HG02840 (cell line): Measurements from ENCODE around the gene TRIM38.
"Not testable (repeated sequence)": the region's sequence is repeated elsewhere in the genome, so short reads cannot be mapped to it uniquely, and the experiment has no call there.

ENCODE experiments used
- ATAC-seq: cut with Tn5 transposase; IDR thresholded peaks from one replicate; pipeline ENCODE4 v1.9.1; 2021; ENCODE audit warnings: mild to moderate bottlenecking, moderate library complexity, moderate number of reproducible peaks; ENCODE audit not compliant: unreplicated experiment, low FRiP score

TRIM38 gene

DNA sequence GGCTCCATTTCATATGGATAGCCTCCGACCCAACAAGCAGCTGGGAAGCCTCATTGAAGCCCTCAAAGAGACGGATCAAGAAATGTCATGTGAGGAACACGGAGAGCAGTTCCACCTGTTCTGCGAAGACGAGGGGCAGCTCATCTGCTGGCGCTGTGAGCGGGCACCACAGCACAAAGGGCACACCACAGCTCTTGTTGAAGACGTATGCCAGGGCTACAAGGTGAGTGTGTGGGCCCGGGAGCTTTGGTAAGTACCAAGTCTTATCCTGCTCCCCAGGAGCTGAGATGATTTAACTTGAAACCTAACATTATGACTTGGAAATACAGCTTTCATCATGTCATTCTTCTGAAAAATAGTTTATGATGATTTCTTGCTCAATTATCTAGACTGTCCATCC lies 4.1 kb downstream of the TRIM38 start:
- no peak for ATAC-seq

- no peak for ATAC-seq
These were observed 6.2 kb downstream of the TRIM38 start for GRCh38 chr6:25968769-25969168.

- no peak for ATAC-seq
These were observed 8.7 kb downstream of the TRIM38 start for GRCh38 chr6:25971187-25971821.

GRCh38 chr6:25972128-25972527 lies 9.5 kb downstream of the TRIM38 start:
- ATAC-seq = no peak

GRCh38 chr6:25972902-25973301 lies 10.3 kb downstream of the TRIM38 start:
- ATAC-seq = no peak

GRCh38 chr6:25973923-25974555 lies 11.4 kb downstream of the TRIM38 start:
- ATAC-seq = no peak

- ATAC-seq = no peak
These were observed 13.4 kb downstream of the TRIM38 start for GRCh38 chr6:25975923-25976560.

DNA sequence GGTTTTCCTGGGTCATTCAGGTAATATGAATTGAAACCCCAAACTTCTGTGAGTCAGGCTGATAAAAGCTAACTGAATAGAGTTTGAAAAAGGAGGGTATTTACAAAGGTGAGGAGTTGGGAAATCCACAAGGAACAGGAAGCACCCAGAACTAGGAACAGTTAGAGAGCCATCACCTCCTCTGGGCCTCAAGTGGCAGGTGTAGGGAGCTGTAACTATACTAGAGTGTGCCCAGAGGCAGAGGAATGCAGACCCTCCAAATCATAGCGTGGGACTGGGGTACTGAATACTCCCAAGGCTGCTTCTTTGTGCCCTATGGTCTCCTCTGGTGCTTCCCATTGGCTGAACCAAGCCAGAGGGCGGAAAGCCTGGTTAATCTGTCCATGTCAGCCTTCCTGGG lies 18.3 kb downstream of the TRIM38 start:
- ATAC-seq = no peak

DNA sequence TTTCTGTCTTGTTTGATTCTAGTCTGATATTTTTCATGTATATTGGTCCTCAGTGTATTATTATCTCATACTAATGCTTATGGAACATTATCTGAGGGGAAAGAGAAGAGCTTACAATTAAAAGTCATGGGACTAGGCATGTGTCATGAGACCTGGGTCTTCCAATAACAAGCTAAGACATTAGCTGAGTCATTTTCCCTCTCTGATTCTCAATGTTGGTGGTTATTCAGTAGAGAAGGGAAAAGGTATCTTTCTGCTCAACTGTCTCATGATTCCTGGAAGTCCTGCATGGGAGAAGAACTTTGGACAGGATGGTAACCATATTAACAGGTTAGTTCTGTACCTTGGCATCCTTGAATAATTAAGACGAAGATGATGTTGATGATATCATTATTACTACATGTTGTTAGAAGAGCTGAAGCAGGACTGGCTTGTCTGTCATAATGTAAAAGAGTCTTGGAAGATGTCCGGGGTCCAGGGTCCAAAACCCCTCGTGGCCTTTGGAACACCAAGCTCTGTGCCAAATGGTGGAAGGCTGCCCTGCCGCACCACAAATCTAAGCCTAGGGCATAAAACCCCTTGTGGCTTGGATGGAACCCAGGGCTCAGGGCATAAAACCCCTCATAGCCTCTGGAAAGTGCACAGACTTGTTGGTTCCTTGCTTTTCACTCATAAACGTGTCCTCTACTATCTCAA lies 19.1 kb downstream of the TRIM38 start:
- no peak for ATAC-seq

GRCh38 chr6:25984265-25984664 lies 21.7 kb downstream of the TRIM38 start:
- no peak for ATAC-seq

DNA sequence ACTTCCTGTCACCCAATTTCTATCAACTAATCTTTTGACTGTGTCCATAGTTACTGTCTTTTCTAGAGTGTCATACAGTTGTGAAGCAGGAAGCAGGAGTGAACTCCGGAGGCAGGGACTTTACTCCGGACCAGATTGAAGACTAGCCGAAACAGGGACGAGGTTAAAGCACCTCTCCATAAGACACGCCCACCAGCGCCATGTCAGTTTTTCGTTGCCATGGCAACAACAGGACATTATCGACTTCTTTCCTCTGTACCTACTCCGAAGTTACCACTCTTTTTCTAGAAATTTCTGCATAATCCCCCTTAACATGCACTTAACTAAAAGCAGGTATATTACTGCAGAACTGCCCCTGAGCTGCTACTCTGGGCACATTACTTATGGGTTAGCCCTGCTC lies 25.2 kb downstream of the TRIM38 start:
- ATAC-seq = no peak

GRCh38 chr6:25990172-25990873 lies 27.7 kb downstream of the TRIM38 start:
- ATAC-seq = no peak

GRCh38 chr6:25991785-25992412 lies 29.3 kb downstream of the TRIM38 start:
- ATAC-seq = peak; percentile 45

GRCh38 chr6:25992413-25993340 lies 30.1 kb downstream of the TRIM38 start:
- ATAC-seq = peak; percentile 90

- not testable (repeated sequence) for ATAC-seq
These were observed 30.7 kb downstream of the TRIM38 start for GRCh38 chr6:25993341-25993684.

DNA sequence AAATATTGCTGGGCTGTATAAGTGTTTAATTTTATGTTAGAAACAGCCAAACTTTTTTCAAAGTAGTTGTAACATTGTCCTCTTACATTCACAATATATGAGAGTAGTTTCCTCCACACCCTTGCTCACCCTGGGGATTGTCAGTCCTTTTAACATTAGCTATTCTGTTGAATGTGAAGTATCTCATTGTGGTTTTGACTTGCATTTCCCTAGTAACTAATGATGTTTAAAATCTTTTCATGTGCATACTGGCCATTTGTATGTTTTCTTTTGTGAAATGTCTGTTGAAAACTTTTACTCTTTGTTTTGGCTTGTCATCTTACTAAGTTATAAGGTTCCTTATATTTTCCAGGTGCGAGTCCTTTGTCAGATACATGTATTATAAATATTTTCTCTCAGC lies 32.9 kb downstream of the TRIM38 start:
- no peak for ATAC-seq

DNA sequence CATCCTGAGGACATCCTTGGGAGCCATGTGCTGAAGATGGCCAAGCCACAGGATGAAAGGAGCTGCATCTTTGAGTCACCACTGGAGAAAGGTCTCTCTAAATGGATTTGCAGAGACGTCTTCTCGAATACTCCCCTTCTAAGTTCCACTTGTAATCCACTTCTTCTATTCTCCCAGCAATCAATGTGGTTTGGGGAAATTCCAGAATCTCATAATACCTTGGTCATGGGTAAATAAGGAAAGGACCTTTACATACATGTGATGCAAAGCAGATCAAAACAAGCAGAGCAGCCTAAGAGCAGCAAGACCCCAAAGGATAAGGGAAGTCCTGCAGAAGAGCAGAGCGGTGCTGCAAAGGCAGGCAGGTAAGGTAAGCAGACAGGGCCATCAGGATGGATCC lies 35.3 kb downstream of the TRIM38 start:
- ATAC-seq = no peak

DNA sequence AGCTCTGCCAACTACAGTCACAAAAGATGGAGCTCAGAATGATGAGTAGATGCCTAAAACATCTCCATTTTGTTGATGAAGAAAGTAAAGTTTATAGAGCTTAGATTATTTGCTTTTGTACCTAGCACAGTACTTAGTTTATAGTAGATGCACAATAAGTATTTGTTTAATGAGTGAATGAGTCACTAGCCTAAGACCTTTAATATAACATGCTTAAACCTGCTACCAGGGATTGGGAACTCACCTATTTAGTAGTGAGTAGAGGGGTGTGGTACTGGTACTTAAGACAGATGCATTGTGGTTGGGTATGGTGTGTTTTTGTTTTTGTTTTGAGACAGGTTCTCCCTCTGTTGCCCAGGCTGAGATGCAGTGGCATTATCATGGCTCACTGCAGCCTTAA lies 35.8 kb downstream of the TRIM38 start:
- no peak for ATAC-seq

- ATAC-seq = not testable (repeated sequence)
These were observed 36.6 kb downstream of the TRIM38 start for GRCh38 chr6:25999225-25999624.
